Suprapubic skin (tissue), 4 donors: Measurements from ENCODE around the gene PLOD2. TPM values are rescaled to one million over a fixed set of nuclear protein-coding genes. Genes with fewer than 3 reads are reported as not detected.

Experiments
- DNase-seq, 2 donors: peaks; one replicate each; pipeline ENCODE4 v3.0.0-alpha.2; 2019; ENCODE audit warnings: low spot score in 2 of 2
- H3K27ac ChIP-seq: fragments of 200-600 bp; sonication (generic); one replicate; pipeline ENCODE4 v1.5.1; 2019
- H3K27me3 ChIP-seq: fragments of 200-600 bp; sonication (generic); one replicate; pipeline ENCODE4 v1.5.1; 2019
- H3K36me3 ChIP-seq: fragments of 200-600 bp; sonication (generic); one replicate; pipeline ENCODE4 v1.5.1; 2019
- H3K4me1 ChIP-seq: fragments of 200-600 bp; sonication (generic); one replicate; pipeline ENCODE4 v1.5.1; 2019
- H3K4me3 ChIP-seq: fragments of 200-600 bp; sonication (generic); one replicate; pipeline ENCODE4 v1.5.1; 2019; ENCODE audit warnings: mild to moderate bottlenecking
- H3K9me3 ChIP-seq: fragments of 200-600 bp; sonication (generic); one replicate; pipeline ENCODE4 v1.5.1; 2019
- CTCF ChIP-seq, 2 donors: fragments of 200-600 bp in 1 of 2; fragments of 450-650 bp in 1 of 2; sonication (generic) in 1 of 2; IDR thresholded peaks; one replicate each; pipeline ENCODE4 v1.5.1; 2016 to 2019; ENCODE audit warnings: antibody characterized with exemption in 2 of 2, mild to moderate bottlenecking in 1 of 2, moderate library complexity in 1 of 2
- EP300 ChIP-seq: sonication (generic); formaldehyde crosslinking; IDR thresholded peaks from one replicate; pipeline ENCODE4 v1.6.1; 2017; ENCODE audit warnings: antibody characterized with exemption
- POLR2A ChIP-seq, 2 donors: fragments of 450-650 bp; IDR thresholded peaks; one replicate each; pipeline ENCODE4 v1.6.1; 2017; ENCODE audit warnings: antibody characterized with exemption in 2 of 2, mild to moderate bottlenecking in 2 of 2, moderate library complexity in 2 of 2
- POLR2AphosphoS5 ChIP-seq, 3 donors: sonication (generic); formaldehyde crosslinking; IDR thresholded peaks; one replicate each; pipeline ENCODE4 v1.6.1; 2017; ENCODE audit warnings: antibody characterized with exemption in 3 of 3
- WGBS: methylation state at CpG from one replicate; pipeline ENCODE4 v1.1.5; 2018; 5-methylcytosine and 5-hydroxymethylcytosine counted together
- total RNA-seq, 4 donors: library from RNA; depleted of rRNA; stranded (reverse); fragments of >200 nt; gene quantifications; one replicate each; pipeline ENCODE4 v1.1.0, GENCODE V29; 2016

PLOD2 gene
- total RNA-seq, 4 donors from 2014 or later, result 5.3 to 19.0 (median 8.6) TPM

GRCh38 chr3:146166415-146166821 lies 5.4 kb upstream of the PLOD2 start:
- WGBS, result 35% methylated on average over 4 of the region's 4 CpGs
- no peak for DNase-seq
- no peaks in the 10 kb centered on the region for H3K9me3 ChIP-seq
- no peak overlapping the region for H3K4me3 ChIP-seq
- H3K27ac ChIP-seq, result no peak overlapping the region
- TF ChIP-seq CTCF (IDR thresholded peaks at IDR 0.05) (no peak), EP300 (no peak), POLR2AphosphoS5 (IDR thresholded peaks at IDR 0.05) (no peak), POLR2A (IDR thresholded peaks at IDR 0.05) (no peak)
- H3K4me1 ChIP-seq, result peaks cover 28% of the 10 kb centered on the region
- H3K36me3 ChIP-seq, result no peaks in the 10 kb centered on the region
- H3K27me3 ChIP-seq, result no peaks in the 10 kb centered on the region

GRCh38 chr3:146165877-146166276 lies 4.9 kb upstream of the PLOD2 start:
- Histone ChIP-seq H3K27me3 (no peaks in the 10 kb centered on the region), H3K4me1 (peaks cover 28% of the 10 kb centered on the region)

GRCh38 chr3:146164971-146165769 lies 4.2 kb upstream of the PLOD2 start:
- TF ChIP-seq POLR2AphosphoS5 (IDR thresholded peaks at IDR 0.05) (no peak), EP300 (no peak), CTCF (IDR thresholded peaks at IDR 0.05) (no peak), POLR2A (IDR thresholded peaks at IDR 0.05) (no peak)
- Histone ChIP-seq H3K36me3 (no peaks in the 10 kb centered on the region), H3K4me3 (no peak overlapping the region), H3K9me3 (no peaks in the 10 kb centered on the region), H3K4me1 (peaks cover 31% of the 10 kb centered on the region), H3K27ac (no peak overlapping the region), H3K27me3 (no peaks in the 10 kb centered on the region)
- DNase-seq, result no peak
- 92% methylated on average over 7 of the region's 7 CpGs for WGBS

More at GRCh38 chr3:146165877-146166276, 4.9 kb upstream of the PLOD2 start:
- no peak for TF ChIP-seq CTCF (IDR thresholded peaks at IDR 0.05)
- no peak for TF ChIP-seq EP300
- no peak for TF ChIP-seq POLR2A (IDR thresholded peaks at IDR 0.05)
- no peak for TF ChIP-seq POLR2AphosphoS5 (IDR thresholded peaks at IDR 0.05)
- Histone ChIP-seq H3K36me3 (no peaks in the 10 kb centered on the region), H3K27ac (no peak overlapping the region), H3K4me3 (no peak overlapping the region), H3K9me3 (no peaks in the 10 kb centered on the region)
- DNase-seq, result no peak
- 57% methylated on average over 2 of the region's 2 CpGs for WGBS

GRCh38 chr3:146164506-146164905 lies 3.5 kb upstream of the PLOD2 start:
- Histone ChIP-seq H3K4me1 (peaks cover 31% of the 10 kb centered on the region), H3K9me3 (no peaks in the 10 kb centered on the region), H3K36me3 (no peaks in the 10 kb centered on the region), H3K27me3 (no peaks in the 10 kb centered on the region), H3K4me3 (no peak overlapping the region), H3K27ac (no peak overlapping the region)
- no peak for DNase-seq
- no peak for TF ChIP-seq CTCF (IDR thresholded peaks at IDR 0.05)
- no peak for TF ChIP-seq POLR2AphosphoS5 (IDR thresholded peaks at IDR 0.05)
- TF ChIP-seq EP300, result no peak
- TF ChIP-seq POLR2A (IDR thresholded peaks at IDR 0.05), result no peak

GRCh38 chr3:146164071-146164470 lies 3.1 kb upstream of the PLOD2 start:
- Histone ChIP-seq H3K27ac (no peak overlapping the region), H3K27me3 (no peaks in the 10 kb centered on the region), H3K36me3 (no peaks in the 10 kb centered on the region), H3K9me3 (no peaks in the 10 kb centered on the region), H3K4me1 (peaks cover 31% of the 10 kb centered on the region), H3K4me3 (no peak overlapping the region)
- no peak for DNase-seq
- TF ChIP-seq POLR2AphosphoS5 (IDR thresholded peaks at IDR 0.05) (no peak), POLR2A (IDR thresholded peaks at IDR 0.05) (no peak), CTCF (IDR thresholded peaks at IDR 0.05) (no peak), EP300 (no peak)
